ENCODE measurements around the gene VDAC2. TPM values are rescaled to one million over a fixed set of nuclear protein-coding genes. Genes with fewer than 3 reads are reported as not detected.
"Not testable (repeated sequence)": the region's sequence is repeated elsewhere in the genome, so short reads cannot be mapped to it uniquely, and the experiment has no call there.

Gene VDAC2
- 253 and 273 TPM in 2 replicates for total RNA-seq
- 214 TPM for polyA plus RNA-seq (2012)

GRCh38 chr10:75210282-75211006, at the start of gene VDAC2:
TSS of gene VDAC2 (plus strand) at chr10:75210796. CDS start at chr10:75211159, 363 bp downstream.
- DNase-seq (ENCODE audit: low read depth), result peak; percentile 91

GRCh38 chr10:75165684-75166622, 44.6 kb upstream of the VDAC2 start:
- peak; percentile 10 for DNase-seq (ENCODE audit: low read depth)

GRCh38 chr10:75166623-75166972, 44.0 kb upstream of the VDAC2 start:
- no peak for DNase-seq (ENCODE audit: low read depth)

DNA sequence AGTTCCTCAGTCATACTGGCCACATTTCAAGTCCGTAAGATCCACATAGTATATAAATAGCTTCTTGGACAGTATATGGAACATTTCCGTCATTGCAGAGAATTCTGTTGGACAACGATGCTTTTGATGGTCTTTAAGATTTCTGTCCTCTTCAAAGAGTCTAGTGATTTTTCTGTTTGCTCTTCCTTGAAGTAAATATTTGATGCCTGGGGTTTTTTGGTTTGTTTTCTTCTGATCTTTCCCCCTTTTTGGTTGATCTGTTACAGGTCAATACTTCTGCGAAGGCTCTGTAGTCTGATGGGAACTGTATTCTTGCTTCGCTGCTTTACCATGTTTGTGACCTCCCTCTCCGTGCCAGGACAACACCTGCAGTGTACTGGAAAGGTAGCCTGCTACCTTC, 42.3 kb upstream of the VDAC2 start:
- no peak for DNase-seq (ENCODE audit: low read depth)

DNA sequence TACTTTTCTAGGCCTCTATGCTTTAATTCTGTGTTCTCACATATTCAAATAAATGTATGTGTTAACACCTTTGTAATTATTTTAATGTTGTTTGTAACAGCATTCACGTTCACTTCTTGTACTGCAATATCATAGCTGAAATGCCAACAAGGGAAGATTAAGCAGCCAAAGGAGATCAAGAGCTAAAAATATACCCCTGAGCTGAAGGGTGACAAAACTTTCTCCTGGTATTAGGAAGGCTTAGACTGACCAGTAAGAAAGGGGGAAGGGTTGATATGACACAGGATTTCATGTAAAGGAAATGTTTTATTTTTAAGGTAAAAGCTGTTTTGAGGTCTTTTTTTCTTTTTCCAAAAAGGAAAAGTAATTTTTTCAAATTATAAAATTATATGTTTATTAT, 40.4 kb upstream of the VDAC2 start:
- peak; percentile 72 for DNase-seq (ENCODE audit: low read depth)

DNA sequence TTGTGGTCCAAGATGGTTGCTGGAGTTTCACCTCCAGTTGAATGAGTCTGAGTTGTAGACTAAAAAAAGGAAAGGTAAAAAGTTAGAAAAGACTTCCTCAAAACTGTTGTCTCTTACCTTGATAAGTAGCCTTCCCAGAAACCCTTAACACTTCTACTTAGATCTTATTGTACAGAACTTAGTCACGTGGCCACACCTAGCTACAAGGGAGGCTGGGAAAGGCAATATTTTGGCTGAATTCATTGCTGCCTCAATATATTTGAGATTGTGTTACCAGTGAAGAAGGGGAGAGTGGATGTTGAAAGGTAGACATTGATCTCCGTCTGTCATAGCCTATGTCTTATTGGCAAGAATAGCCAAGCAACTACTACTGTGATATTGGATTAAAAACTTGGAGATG, 35.5 kb upstream of the VDAC2 start:
- DNase-seq (ENCODE audit: low read depth), result no peak

DNA sequence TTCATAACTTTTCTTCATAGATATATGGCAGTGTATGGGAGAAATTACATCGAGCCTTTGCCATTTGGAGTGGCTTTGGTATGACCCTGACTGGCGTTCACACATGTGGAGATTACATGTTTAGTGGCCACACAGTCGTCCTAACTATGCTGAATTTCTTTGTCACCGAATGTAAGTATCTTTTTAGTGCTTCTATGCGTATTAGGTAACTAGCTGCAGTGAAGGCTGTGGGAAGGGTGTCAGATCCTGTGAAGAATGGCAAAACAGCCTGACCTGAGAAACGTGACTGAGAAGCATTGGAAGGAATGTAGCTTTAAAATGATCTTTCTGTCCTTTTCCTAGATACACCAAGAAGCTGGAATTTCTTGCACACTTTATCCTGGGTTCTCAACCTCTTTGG, 34.5 kb upstream of the VDAC2 start:
- DNase-seq (ENCODE audit: low read depth), result no peak

DNA sequence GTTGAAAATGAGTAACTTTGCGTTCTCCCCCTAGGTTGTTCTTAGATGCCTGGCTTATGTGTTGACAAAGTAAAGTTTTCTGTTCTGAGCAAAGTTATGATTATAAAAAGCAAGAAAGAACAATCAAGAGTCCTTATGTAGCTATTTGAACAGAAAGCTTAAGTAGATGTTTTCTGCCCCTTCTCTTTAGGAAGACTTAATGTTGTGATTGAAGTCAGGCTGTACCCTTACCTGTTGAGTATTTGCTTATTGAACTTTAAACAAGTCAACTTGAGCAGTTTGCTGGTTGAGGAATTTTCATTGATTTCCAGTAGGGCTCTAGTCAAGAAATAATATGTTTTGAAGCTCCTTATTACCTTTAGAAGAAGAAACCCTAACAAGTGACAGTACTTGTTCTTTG, 33.9 kb upstream of the VDAC2 start:
- DNase-seq (ENCODE audit: low read depth), result no peak

DNA sequence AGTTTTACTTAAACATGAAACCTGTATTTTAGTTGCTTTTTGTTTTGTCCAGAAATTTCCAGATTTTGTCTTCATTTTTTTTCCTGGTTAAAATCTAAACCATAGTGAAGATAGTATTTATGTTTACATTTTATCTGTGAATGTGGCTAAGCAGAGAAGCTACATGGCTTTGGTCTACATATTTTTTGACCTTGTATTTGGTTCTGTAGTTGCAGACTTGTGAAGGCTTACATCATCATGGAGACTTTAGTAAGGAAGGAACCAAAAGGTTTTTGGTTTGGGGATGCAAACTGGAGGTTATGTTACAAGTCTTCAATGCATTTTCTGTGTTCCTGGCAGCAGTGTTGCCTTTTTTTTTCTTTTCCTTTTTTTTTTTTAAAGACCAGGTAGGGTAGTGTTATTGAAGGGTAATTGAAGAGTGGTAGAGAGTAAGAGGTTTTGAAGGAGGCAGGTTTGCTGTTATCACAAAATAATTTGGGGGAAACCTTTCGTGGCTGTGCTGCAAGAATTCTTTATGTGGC, 30.9 kb upstream of the VDAC2 start:
- no peak for DNase-seq (ENCODE audit: low read depth)

- no peak for DNase-seq (ENCODE audit: low read depth)
Measured at GRCh38 chr10:75180592-75180991, 30.0 kb upstream of the VDAC2 start.

GRCh38 chr10:75181073-75181472, 29.5 kb upstream of the VDAC2 start:
- DNase-seq (ENCODE audit: low read depth), result no peak

GRCh38 chr10:75186310-75186709, 24.3 kb upstream of the VDAC2 start:
- DNase-seq (ENCODE audit: low read depth), result no peak

- peak; percentile 43 for DNase-seq (ENCODE audit: low read depth)
Measured at GRCh38 chr10:75187961-75188426, 22.6 kb upstream of the VDAC2 start.

DNA sequence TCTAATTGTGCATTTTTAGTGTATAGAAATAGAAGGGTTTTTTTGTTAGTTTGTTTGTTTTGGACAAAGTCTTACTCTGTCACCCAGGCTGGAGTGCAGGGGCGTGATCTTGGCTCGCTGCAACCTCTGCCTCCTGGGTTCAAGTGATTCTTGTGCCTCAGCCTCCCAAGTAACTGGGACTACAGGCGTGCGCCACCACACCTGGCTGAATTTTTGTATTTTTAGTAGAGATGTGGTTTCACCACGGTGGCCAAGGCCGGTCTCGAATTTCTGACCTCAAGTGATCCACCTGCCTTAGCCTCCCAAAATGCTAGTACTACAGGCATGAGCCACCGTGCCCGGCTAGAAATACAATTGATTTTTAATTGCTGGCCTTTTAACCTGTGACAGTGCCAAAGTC, 22.1 kb upstream of the VDAC2 start:
- DNase-seq (ENCODE audit: low read depth), result not testable (repeated sequence)

GRCh38 chr10:75189266-75190096, 21.1 kb upstream of the VDAC2 start:
- no peak for DNase-seq (ENCODE audit: low read depth)

DNA sequence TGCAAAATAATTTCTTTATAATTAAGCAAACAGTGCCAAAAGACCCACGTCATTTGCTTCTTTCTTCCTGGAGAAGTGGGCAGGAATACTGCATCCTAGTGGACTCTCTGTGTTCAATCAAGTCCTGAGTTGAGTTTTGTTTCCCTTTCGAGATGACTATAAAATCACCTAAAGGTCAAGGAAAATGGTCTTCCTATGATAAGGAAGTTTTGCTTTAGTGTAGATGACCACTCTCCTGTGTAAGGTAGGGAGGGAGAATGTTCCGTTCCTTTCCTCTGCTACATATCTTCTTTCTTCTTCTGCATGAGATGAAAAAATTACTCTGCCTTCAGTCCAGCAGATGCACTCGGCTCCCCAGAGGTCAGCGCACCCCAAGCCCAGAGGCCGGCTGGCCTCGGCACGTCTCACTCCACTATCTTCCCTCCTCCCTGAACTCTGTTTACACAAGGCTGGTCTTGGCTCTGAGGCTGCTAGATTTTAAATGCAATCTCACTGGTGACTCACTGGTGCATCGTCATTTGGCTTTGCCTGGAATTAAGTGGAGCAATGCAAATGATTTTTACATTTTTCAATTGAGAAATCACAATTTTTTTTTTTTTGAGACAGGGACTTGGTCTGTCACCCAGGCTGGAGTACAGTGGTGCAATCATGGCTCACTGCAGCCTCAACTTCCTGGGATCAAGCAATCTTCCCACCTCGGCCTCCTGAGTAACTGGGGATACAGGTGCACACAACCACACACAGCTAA, 18.6 kb upstream of the VDAC2 start:
- peak; percentile 64 for DNase-seq (ENCODE audit: low read depth)

- DNase-seq (ENCODE audit: low read depth), result not testable (repeated sequence)
Measured at GRCh38 chr10:75194625-75195024, 16.0 kb upstream of the VDAC2 start.

DNA sequence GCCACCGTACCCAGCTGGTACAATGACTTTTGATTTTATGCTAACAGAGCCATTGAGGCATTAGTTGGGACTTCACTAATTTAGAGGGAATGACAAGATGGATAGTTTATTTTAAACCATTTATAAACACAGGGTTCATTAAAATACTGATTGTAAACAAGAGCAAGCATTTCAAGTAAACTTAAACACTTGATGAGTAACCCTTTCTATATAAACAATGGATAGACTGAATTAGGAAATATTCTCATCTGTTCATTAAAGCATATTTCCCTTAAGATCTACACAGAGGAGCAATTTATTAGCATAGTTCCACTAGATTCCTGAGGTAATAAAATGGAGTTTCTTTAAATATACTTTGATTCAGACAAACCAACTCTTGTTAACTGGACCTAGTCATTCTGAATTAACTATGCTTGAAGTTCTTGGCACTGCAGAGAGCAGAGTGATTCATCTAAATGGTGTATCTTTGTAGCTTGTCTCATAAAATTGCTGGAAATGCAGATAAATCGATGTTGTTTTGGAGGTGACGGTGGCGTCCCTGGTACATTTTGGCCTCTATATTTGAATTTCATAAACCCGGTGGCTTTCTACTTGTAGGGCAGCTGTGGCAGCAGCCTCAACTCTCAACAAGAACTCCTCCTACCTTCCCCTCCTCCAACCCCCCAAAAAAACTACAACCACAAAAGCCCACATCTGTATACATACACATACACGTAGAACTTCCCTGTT, 15.4 kb upstream of the VDAC2 start:
- DNase-seq (ENCODE audit: low read depth), result no peak

GRCh38 chr10:75197066-75197465, 13.5 kb upstream of the VDAC2 start:
- no peak for DNase-seq (ENCODE audit: low read depth)

GRCh38 chr10:75197906-75198305, 12.7 kb upstream of the VDAC2 start:
- DNase-seq (ENCODE audit: low read depth), result no peak

All from myocyte (in vitro differentiated cells).